Lung (tissue), 12 donors: ENCODE results near the gene SRBD1. TPM values are rescaled to one million over a fixed set of nuclear protein-coding genes. Genes with fewer than 3 reads are reported as not detected.
A peak's percentile ranks its signal among the peaks of the same experiment; 100 is the strongest.

Source experiments
- ATAC-seq: fragments of 200-7000 bp; cut with Tn5 transposase; one replicate; pipeline ENCODE4 v1.9.1; 2020; ENCODE audit warnings: moderate number of reproducible peaks; ENCODE audit not compliant: insufficient read depth, low FRiP score
- DNase-seq, 3 donors: peaks; one replicate each; pipeline ENCODE4 v3.0.0-alpha.2; 2013 to 2017
- H3K27ac ChIP-seq, 2 donors: one replicate each; pipeline ENCODE4 v1.5.1; 2013; ENCODE audit warnings: mild to moderate bottlenecking in 2 of 2, moderate library complexity in 2 of 2, control low read depth in 1 of 2, inconsistent platforms in 1 of 2, low read depth in 1 of 2, low read length in 1 of 2
- H3K27me3 ChIP-seq, 3 donors: one replicate each; pipeline ENCODE4 v1.5.1; 2013; ENCODE audit warnings: low read length in 2 of 3; ENCODE audit not compliant: control insufficient read depth in 3 of 3, insufficient read depth in 3 of 3
- H3K36me3 ChIP-seq, 4 donors: one replicate each; pipeline ENCODE4 v1.5.1; 2013; ENCODE audit warnings: low read length in 4 of 4, mild to moderate bottlenecking in 1 of 4, moderate library complexity in 1 of 4; ENCODE audit not compliant: control insufficient read depth in 4 of 4, insufficient read depth in 4 of 4
- H3K4me1 ChIP-seq, 5 donors: one replicate each; pipeline ENCODE4 v1.5.1; 2013; ENCODE audit warnings: low read length in 5 of 5, mild to moderate bottlenecking in 2 of 5, moderate library complexity in 1 of 5; ENCODE audit not compliant: control insufficient read depth in 5 of 5, insufficient read depth in 5 of 5
- H3K4me3 ChIP-seq: one replicate; pipeline ENCODE4 v1.5.1; 2013; ENCODE audit warnings: mild to moderate bottlenecking, control low read depth, moderate library complexity
- H3K9ac ChIP-seq, 2 donors: one replicate each; pipeline ENCODE4 v1.5.1; 2013; ENCODE audit warnings: low read length in 2 of 2, control low read depth in 1 of 2; ENCODE audit not compliant: insufficient read depth in 1 of 2
- H3K9me3 ChIP-seq, 4 donors: one replicate each; pipeline ENCODE4 v1.5.1; 2013; ENCODE audit warnings: low read length in 3 of 4, mild to moderate bottlenecking in 1 of 4, moderate library complexity in 1 of 4; ENCODE audit not compliant: control insufficient read depth in 4 of 4, insufficient read depth in 3 of 4
- CTCF ChIP-seq: IDR thresholded peaks from 2 replicates; pipeline ENCODE4 v1.5.1; 2012; ENCODE audit warnings: mild to moderate bottlenecking; ENCODE audit errors: control extremely low read depth, extremely low read depth
- WGBS, 2 donors: extraction: QIAGEN DNeasy Blood & Tissue Kit; methylation state at CpG; one replicate each; pipeline ENCODE4 v1.1.7; 2013; 5-methylcytosine and 5-hydroxymethylcytosine counted together
- polyA plus RNA-seq, 2 donors: library from polyadenylated mRNA; stranded (reverse); fragments of 200-250 nt; gene quantifications; one replicate each; pipeline ENCODE4 v1.2.1, GENCODE V29; 2013
- total RNA-seq, 2 donors: library from RNA; depleted of rRNA in 1 of 2; stranded (reverse); fragments of >200 nt in 1 of 2; gene quantifications; one replicate each; pipeline ENCODE4 v1.2.1, GENCODE V29; 2014 to 2021
- donor health status: control.
- donor health status: control.
- donor health status: Bipolar disorder and iron deficiency.
- donor health status: healthy.
- donor health status: DM: yes; HTN: yes; CAD: no.

SRBD1 gene
- total and polyA plus RNA-seq, 4 donors = 5.6 to 30.6 (median 11.5) TPM

- TF ChIP-seq CTCF = no peak
- 68 to 86% methylated on average over 2 of the region's 2 CpGs for WGBS, 2 donors
- H3K4me1 ChIP-seq = peaks cover 0 to 12% (median 0%) of the 10 kb centered on the region in 5 donors
- ATAC-seq = no peak
- H3K4me3 ChIP-seq = no peak overlapping the region
- H3K36me3 ChIP-seq = no peaks in the 10 kb centered on the region
- no peak overlapping the region for H3K9ac ChIP-seq
- H3K9me3 ChIP-seq = no peaks in the 10 kb centered on the region
- DNase-seq = peak in 2 of 3 donors; percentile 66 to 71
- no peaks in the 10 kb centered on the region for H3K27me3 ChIP-seq
- no peak overlapping the region for H3K27ac ChIP-seq
Measured at GRCh38 chr2:45518546-45518945, 92.5 kb downstream of the SRBD1 start.

GRCh38 chr2:45510701-45511420, 100.2 kb downstream of the SRBD1 start:
- 75 to 77% methylated on average over 9 of the region's 9 CpGs for WGBS, 2 donors
- H3K9ac ChIP-seq = no peak overlapping the region
- H3K9me3 ChIP-seq = no peaks in the 10 kb centered on the region
- ATAC-seq = no peak
- no peak overlapping the region for H3K4me3 ChIP-seq
- no peak for DNase-seq
- no peaks in the 10 kb centered on the region for H3K27me3 ChIP-seq
- H3K4me1 ChIP-seq = no peaks in the 10 kb centered on the region
- no peak overlapping the region for H3K27ac ChIP-seq
- H3K36me3 ChIP-seq = no peaks in the 10 kb centered on the region
- TF ChIP-seq CTCF = no peak

- H3K9me3 ChIP-seq = no peaks in the 10 kb centered on the region
- 93 to 95% methylated on average over 3 of the region's 3 CpGs for WGBS, 2 donors
- TF ChIP-seq CTCF = no peak
- no peak overlapping the region for H3K4me3 ChIP-seq
- no peak overlapping the region for H3K9ac ChIP-seq
- DNase-seq = no peak
- no peaks in the 10 kb centered on the region for H3K36me3 ChIP-seq
- H3K27me3 ChIP-seq = no peaks in the 10 kb centered on the region
- no peak overlapping the region for H3K27ac ChIP-seq
- peaks cover 0 to 3% (median 0%) of the 10 kb centered on the region in 5 donors for H3K4me1 ChIP-seq
- no peak for ATAC-seq
Measured at GRCh38 chr2:45506756-45507155, 104.3 kb downstream of the SRBD1 start.
